HG03039 (cell line): ENCODE data around the gene FAM76A.
"Not testable (repeated sequence)": the region's sequence is repeated elsewhere in the genome, so short reads cannot be mapped to it uniquely, and the experiment has no call there.

Experiments
- ATAC-seq: cut with Tn5 transposase; IDR thresholded peaks from one replicate; pipeline ENCODE4 v1.9.1; 2021; ENCODE audit warnings: mild to moderate bottlenecking, moderate library complexity; ENCODE audit not compliant: unreplicated experiment

FAM76A gene

GRCh38 chr1:27774654-27775053, 48.9 kb downstream of the FAM76A start:
- ATAC-seq: no peak

GRCh38 chr1:27775336-27775735, 49.6 kb downstream of the FAM76A start:
- not testable (repeated sequence) for ATAC-seq

- ATAC-seq: not testable (repeated sequence)
These were observed 50.5 kb downstream of the FAM76A start for GRCh38 chr1:27776276-27776675.

- ATAC-seq: no peak
These were observed 52.3 kb downstream of the FAM76A start for GRCh38 chr1:27778056-27778455.

- ATAC-seq: no peak
These were observed 53.4 kb downstream of the FAM76A start for GRCh38 chr1:27779122-27779521.

GRCh38 chr1:27782950-27783349, 57.2 kb downstream of the FAM76A start:
- no peak for ATAC-seq

- ATAC-seq: no peak
These were observed 58.9 kb downstream of the FAM76A start for GRCh38 chr1:27784700-27785099.

- no peak for ATAC-seq
These were observed 60.2 kb downstream of the FAM76A start for GRCh38 chr1:27785781-27786455.

GRCh38 chr1:27787895-27788294, 62.1 kb downstream of the FAM76A start:
- no peak for ATAC-seq

- ATAC-seq: no peak
These were observed 63.8 kb downstream of the FAM76A start for GRCh38 chr1:27789540-27790041.

- ATAC-seq: not testable (repeated sequence)
These were observed 64.5 kb downstream of the FAM76A start for GRCh38 chr1:27790270-27790669.

- no peak for ATAC-seq
These were observed 69.8 kb downstream of the FAM76A start for GRCh38 chr1:27795601-27796000.

- no peak for ATAC-seq
These were observed 79.0 kb downstream of the FAM76A start for GRCh38 chr1:27804791-27805190.

GRCh38 chr1:27806758-27807157, 81.0 kb downstream of the FAM76A start:
- ATAC-seq: no peak

GRCh38 chr1:27807385-27807784, 81.6 kb downstream of the FAM76A start:
- ATAC-seq: no peak

- ATAC-seq: not testable (repeated sequence)
These were observed 82.4 kb downstream of the FAM76A start for GRCh38 chr1:27808131-27808530.

- ATAC-seq: no peak
These were observed 84.1 kb downstream of the FAM76A start for GRCh38 chr1:27809883-27810282.

GRCh38 chr1:27811741-27812500, 86.2 kb downstream of the FAM76A start:
- no peak for ATAC-seq
